A673 (cell line): ENCODE measurements around the gene COA6.

ENCODE experiments used
- EZH2 ChIP-seq: fragments of 200-600 bp; sonication (generic); IDR thresholded peaks from 2 replicates; pipeline ENCODE4 v1.6.1; 2017; ENCODE audit warnings: borderline replicate concordance, low read depth, mild to moderate bottlenecking, mixed read lengths, antibody characterized with exemption, low read length; ENCODE audit not compliant: poor library complexity, severe bottlenecking
- TF ChIP-seq, protein P1 (sequence below): fragments of 300-800, 200-600 bp; sonication (generic); conservative IDR thresholded peaks from 2 replicates; pipeline ENCODE4 v1.5.1; 2017; ENCODE audit warnings: low read depth, mild to moderate bottlenecking, antibody characterized with exemption, low read length, moderate library complexity, mixed read lengths

DNA sequence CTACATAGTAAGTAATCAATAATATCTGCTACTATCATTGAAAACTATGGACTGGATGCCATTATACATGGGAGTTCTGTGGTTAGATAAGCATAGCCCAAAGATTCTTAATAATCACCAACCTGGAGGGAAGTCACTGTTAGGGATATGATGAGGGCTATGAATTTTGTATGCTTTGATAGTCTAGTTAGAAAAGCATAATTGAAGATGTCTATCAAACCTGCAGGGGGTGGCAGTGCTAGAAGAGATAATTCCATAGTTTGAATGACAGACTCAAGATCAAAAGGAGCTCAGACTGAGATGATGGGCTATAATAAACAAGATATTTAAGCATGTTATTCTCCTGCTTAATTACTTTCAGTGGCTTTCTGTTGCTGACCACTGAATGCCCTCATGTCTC, 15.4 kb upstream of the COA6 start:
- TF ChIP-seq, protein P1, sequence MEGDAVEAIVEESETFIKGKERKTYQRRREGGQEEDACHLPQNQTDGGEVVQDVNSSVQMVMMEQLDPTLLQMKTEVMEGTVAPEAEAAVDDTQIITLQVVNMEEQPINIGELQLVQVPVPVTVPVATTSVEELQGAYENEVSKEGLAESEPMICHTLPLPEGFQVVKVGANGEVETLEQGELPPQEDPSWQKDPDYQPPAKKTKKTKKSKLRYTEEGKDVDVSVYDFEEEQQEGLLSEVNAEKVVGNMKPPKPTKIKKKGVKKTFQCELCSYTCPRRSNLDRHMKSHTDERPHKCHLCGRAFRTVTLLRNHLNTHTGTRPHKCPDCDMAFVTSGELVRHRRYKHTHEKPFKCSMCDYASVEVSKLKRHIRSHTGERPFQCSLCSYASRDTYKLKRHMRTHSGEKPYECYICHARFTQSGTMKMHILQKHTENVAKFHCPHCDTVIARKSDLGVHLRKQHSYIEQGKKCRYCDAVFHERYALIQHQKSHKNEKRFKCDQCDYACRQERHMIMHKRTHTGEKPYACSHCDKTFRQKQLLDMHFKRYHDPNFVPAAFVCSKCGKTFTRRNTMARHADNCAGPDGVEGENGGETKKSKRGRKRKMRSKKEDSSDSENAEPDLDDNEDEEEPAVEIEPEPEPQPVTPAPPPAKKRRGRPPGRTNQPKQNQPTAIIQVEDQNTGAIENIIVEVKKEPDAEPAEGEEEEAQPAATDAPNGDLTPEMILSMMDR: no peak
- TF ChIP-seq EZH2: no peak
